NB4 (cell line): ENCODE results near the gene MAST4.

Experiments used
- POLR2A ChIP-seq: IDR thresholded peaks from 2 replicates; pipeline ENCODE4 v1.6.1; 2011; ENCODE audit warnings: mild to moderate bottlenecking; ENCODE audit not compliant: insufficient read length; ENCODE audit errors: extremely low read depth
- TF ChIP-seq, protein P1 (sequence below): IDR thresholded peaks from one replicate; pipeline ENCODE4 v1.5.1; 2012; ENCODE audit warnings: low read depth, low read length

DNA sequence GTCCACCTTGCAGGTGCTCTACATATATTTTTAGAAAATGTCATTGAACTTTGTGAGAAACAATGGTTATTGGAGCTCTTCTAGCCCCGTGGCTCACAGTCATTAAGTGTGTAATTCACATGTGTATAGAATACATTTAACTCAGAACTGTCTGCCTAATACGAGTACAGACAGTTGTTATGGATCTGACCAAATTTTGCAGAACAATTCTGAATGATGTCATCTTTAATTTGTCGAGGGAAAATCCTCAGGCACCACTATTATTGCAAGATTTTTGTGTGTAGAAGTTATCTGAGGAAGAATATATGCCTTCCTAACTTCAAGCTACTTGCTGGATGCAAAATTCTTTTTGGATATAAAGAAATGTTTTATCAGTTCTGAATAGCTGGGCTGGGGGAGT is 383.5 kb downstream of the MAST4 start:
- no peak for TF ChIP-seq POLR2A
- TF ChIP-seq, protein P1, sequence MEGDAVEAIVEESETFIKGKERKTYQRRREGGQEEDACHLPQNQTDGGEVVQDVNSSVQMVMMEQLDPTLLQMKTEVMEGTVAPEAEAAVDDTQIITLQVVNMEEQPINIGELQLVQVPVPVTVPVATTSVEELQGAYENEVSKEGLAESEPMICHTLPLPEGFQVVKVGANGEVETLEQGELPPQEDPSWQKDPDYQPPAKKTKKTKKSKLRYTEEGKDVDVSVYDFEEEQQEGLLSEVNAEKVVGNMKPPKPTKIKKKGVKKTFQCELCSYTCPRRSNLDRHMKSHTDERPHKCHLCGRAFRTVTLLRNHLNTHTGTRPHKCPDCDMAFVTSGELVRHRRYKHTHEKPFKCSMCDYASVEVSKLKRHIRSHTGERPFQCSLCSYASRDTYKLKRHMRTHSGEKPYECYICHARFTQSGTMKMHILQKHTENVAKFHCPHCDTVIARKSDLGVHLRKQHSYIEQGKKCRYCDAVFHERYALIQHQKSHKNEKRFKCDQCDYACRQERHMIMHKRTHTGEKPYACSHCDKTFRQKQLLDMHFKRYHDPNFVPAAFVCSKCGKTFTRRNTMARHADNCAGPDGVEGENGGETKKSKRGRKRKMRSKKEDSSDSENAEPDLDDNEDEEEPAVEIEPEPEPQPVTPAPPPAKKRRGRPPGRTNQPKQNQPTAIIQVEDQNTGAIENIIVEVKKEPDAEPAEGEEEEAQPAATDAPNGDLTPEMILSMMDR = no peak
